NCI-H1436 (cell line): ENCODE measurements around the gene ZNF436.
"Not testable (repeated sequence)": the region's sequence is repeated elsewhere in the genome, so short reads cannot be mapped to it uniquely, and the experiment has no call there.

ENCODE experiments used
- DNase-seq: peaks from one replicate; lab custom pipeline; 2025; lab: John Stamatoyannopoulos, UW

The ZNF436 gene

GRCh38 chr1:23366598-23366997 lies 3.0 kb downstream of the ZNF436 start:
- DNase-seq: no peak

DNA sequence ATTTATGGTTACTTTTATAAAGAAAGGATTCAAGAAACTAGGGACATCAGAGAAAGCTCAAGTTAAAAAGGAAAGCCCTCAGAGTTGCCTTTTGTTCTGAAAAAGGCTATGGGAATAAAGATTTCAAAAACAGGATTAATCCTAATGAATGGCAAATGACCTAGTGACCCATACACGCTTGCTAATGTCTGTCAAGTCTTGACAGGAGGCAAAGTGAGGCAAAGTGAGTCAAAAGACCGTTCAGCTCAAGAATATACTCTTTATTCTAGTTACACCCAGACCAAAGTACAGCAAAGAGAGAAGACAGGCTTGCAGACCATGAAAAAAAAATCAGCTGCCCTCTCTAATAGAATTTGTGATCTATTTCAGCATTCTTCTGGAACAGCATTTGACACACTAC lies 3.5 kb downstream of the ZNF436 start:
- DNase-seq: no peak

- DNase-seq: no peak
These were observed 7.4 kb downstream of the ZNF436 start for GRCh38 chr1:23362218-23362713.

DNA sequence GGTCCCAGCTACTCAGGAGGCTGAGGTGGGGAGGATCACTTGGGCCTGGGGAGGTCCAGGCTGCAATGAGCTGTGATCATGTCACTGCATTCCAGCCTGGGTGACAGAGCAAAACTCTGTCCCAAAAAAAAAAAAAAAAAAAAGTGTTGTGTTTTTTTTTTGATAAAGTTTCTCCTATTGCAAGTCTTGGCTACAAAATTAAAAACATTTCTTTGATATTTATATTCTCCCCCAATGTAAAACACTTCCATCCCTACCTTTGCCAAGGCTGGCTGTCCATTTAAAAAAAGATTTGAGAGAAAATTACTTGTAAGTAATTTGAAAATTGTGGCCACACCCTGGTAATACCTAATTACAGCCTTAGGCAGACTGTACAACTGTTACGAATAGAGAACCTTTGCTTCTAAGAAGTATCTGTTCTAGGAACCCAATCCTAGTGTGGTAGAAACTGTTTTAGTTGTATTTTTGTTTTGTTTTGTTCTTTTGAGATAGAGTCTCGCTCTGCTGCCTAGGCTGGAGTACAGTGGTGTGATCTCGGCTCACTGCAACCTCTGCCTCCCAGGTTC lies 11.2 kb downstream of the ZNF436 start:
- no peak for DNase-seq

DNA sequence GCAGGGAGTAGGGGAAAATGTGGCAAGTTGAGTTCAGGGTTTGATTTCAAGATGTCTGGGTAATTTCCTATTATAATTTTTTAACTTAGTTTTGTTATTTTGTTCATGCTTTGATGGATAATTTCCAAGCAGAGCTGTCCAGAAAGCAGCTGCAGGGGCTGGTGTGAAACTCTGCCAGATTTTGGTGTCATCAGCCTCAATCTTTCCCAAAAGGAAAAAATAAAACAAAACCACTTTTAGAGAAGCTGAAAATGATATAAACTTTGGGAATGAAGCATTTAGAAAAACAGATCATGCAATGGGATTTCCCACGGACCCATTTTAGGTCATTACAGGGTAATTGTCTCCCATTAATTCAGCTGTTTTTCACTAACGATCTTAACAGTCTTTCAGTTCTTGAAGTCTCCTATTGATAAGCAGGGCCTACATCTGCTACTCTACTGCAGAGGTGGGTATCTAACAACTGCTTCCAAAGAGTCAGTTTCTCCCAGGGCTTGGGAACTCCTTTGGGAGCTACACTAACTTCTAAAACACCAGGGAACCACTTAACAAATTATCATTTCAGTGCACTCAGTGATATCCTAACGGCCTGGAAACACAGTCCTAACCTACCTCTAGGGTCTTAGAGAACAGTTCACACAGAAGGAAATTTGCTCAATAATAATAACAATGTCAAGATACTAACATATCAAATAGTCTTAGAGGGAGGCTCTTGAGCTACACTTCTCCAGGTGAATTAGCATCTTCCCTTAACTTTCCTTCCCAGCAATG lies 12.3 kb downstream of the ZNF436 start:
- no peak for DNase-seq

GRCh38 chr1:23356471-23357137 lies 13.0 kb downstream of the ZNF436 start:
- no peak for DNase-seq

DNA sequence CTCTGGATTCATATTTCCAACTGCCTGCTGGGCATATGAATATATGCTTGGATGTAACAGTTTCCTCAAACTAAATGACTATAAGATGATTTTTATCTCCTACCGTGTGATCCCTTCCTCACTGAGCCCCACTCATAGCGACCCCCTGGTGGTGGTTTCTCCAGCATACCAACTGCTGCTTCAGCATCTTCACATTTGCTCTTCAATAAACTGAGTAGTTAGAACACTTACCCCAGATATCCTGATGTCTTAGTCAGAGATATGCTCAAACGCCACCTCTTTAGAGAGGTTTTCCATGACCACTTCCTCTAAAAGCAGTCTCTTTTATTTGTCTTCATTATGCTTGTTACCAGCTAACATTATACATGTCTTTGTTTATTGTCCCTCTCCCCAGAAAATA lies 15.4 kb downstream of the ZNF436 start:
- no peak for DNase-seq

- no peak for DNase-seq
These were observed 17.4 kb downstream of the ZNF436 start for GRCh38 chr1:23352096-23352695.

- DNase-seq: no peak
These were observed 23.7 kb downstream of the ZNF436 start for GRCh38 chr1:23345920-23346319.

DNA sequence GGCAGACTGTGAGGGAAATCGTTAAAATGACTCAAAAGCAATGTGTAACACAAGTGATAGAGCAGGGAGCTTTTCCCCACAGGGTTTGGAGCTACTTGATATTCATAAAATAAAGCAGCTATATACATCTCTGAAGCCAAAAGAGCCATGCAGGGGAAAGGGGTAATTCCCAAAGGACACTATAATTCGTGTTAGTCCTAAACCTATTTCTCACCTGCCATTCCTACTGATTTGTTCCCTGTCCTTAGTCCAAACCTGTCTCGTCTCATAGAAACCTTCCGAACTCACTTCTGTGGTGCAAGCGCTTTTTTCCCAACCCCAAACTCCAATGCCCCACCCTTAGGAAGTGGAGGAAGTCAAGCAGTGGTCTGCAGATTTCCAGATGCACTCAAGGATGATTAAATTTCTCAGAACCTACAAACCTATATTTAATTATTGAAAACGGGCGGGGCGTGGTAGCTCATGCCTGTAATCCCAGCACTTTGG lies 24.6 kb downstream of the ZNF436 start:
- DNase-seq: no peak

- DNase-seq: peak; percentile 99
These were observed 25.3 kb downstream of the ZNF436 start, which contains the start of gene HNRNPR for GRCh38 chr1:23344111-23344986. TSS of gene HNRNPR (minus strand) at chr1:23344284. CDS start at chr1:23341008, 3,276 bp downstream.

- DNase-seq: peak; percentile 47
These were observed 26.2 kb downstream of the ZNF436 start for GRCh38 chr1:23343221-23344110.

DNA sequence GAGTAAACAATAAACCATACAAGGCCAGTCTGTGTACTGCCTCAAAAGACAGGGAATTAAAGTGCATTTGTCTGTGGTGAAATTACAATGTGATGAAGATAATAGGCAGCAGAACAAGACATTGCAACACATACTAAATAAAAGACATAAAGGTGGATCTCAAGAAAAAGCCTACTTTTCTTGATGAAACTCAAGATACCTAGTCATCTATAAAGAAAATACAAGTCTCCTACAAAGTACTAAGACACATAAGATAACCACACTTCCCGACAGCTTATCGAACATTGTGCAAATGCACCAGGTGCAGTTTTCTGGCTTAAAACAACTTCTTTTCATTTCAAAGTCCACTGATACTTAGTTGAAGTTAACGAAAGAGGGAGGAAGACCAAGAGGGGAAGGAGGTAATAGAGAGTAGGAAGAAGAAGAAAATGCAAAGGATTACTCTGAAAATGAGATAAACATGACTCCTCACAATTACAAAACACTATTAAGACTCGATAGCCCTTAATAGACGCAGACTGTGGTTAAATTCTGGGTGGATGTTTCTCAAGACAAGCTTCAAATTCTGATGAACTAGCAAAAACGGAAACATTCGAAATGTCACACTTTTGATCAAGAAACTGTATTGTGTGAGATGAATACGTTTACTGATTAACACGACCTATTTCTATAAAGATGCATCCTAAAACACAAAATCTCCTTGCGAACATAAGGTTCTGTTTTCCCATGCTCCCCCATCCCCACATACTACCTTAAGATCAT lies 27.5 kb downstream of the ZNF436 start:
- DNase-seq: no peak

- no peak for DNase-seq
These were observed 30.0 kb downstream of the ZNF436 start for GRCh38 chr1:23339632-23340031.

GRCh38 chr1:23337869-23338268 lies 31.8 kb downstream of the ZNF436 start:
- DNase-seq: no peak

- DNase-seq: no peak
These were observed 37.9 kb downstream of the ZNF436 start for GRCh38 chr1:23331713-23332112.

- DNase-seq: no peak
These were observed 38.8 kb downstream of the ZNF436 start for GRCh38 chr1:23330846-23331245.

GRCh38 chr1:23325393-23325792 lies 44.2 kb downstream of the ZNF436 start:
- DNase-seq: no peak

GRCh38 chr1:23322770-23323169 lies 46.9 kb downstream of the ZNF436 start:
- no peak for DNase-seq

GRCh38 chr1:23310280-23310679 lies 59.4 kb downstream of the ZNF436 start:
- not testable (repeated sequence) for DNase-seq
